ENCODE results near the gene RNH1.

RNH1 gene

DNA sequence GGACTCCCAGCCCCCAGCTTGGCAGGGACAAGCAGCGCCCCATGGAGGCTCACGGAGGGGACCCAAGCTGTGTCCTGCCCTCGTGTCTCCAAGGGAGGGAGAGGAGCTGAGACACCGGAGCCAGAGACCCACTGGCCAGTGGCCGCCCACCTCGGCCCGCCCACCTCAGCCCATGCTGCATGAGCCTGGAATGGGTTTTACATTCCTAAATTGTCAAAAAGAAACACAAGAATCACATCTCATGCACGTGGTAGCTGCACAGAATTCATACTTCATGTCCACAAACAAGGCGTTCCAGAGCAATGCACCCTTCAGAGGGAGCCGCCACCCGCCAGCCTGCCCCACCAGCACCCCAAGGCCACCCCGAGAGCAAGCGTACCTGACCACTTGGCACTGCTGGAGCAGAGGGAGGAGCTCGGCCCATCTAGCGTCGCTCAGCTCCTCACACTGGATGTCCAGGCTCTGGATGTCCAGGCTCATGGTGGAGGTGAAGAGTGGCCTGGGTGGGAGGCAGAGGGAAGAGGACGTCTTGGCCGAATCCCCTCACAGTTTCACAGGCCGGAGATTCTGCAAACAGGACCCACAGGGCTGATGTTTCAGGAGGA is 5.3 kb downstream of the RNH1 start:
- peaks cover 41% of the 10 kb centered on the region for H3K79me2 ChIP-seq (ENCODE audit: control insufficient read depth, low read length)
- peaks cover 23% of the 10 kb centered on the region for H3K4me1 ChIP-seq (ENCODE audit: control insufficient read depth, low read length)
- peaks cover 57% of the 10 kb centered on the region for H3K36me3 ChIP-seq (ENCODE audit: control insufficient read depth, low read length)
- H3K27ac ChIP-seq (ENCODE audit: low read depth, low read length), result no peak overlapping the region
- no peak overlapping the region for H3K4me2 ChIP-seq (ENCODE audit: low read length)
- TF ChIP-seq EZH2phosphoT487 (IDR thresholded peaks at IDR 0.05; ENCODE audit: borderline replicate concordance, low read length) (no peak), CTCF (IDR thresholded peaks at IDR 0.05; ENCODE audit: low read depth, low read length, poor library complexity, severe bottlenecking) (no peak)
- H4K20me1 ChIP-seq (ENCODE audit: control insufficient read depth, insufficient read depth, low read depth, low read length), result no peaks in the 10 kb centered on the region
- H3F3A ChIP-seq (ENCODE audit: control insufficient read depth, insufficient read depth), result peaks cover 3% of the 10 kb centered on the region; the same call in 1 of the 2 replicates
- H3K9me3 ChIP-seq (ENCODE audit: control insufficient read depth, insufficient read depth, low read length), result no peaks in the 10 kb centered on the region
- no peaks in the 10 kb centered on the region for H3K27me3 ChIP-seq (ENCODE audit: control insufficient read depth, low read length)
- no peaks in the 10 kb centered on the region for H3K9me2 ChIP-seq (replicated peaks; ENCODE audit: control insufficient read depth, low read length)
- H3K4me3 ChIP-seq (ENCODE audit: low read length), result no peak overlapping the region

GRCh38 chr11:501001-501682 is 5.9 kb downstream of the RNH1 start:
- Histone ChIP-seq H3K79me2 (ENCODE audit: control insufficient read depth, low read length) (peaks cover 37% of the 10 kb centered on the region), H3K9me2 (replicated peaks; ENCODE audit: control insufficient read depth, low read length) (no peaks in the 10 kb centered on the region), H3K36me3 (ENCODE audit: control insufficient read depth, low read length) (peaks cover 55% of the 10 kb centered on the region), H3F3A (ENCODE audit: control insufficient read depth, insufficient read depth) (peaks cover 3% of the 10 kb centered on the region; the same call in 1 of the 2 replicates), H3K9me3 (ENCODE audit: control insufficient read depth, insufficient read depth, low read length) (no peaks in the 10 kb centered on the region), H3K27ac (ENCODE audit: low read depth, low read length) (no peak overlapping the region), H3K4me2 (ENCODE audit: low read length) (no peak overlapping the region), H3K4me1 (ENCODE audit: control insufficient read depth, low read length) (peaks cover 23% of the 10 kb centered on the region), H4K20me1 (ENCODE audit: control insufficient read depth, insufficient read depth, low read depth, low read length) (no peaks in the 10 kb centered on the region), H3K4me3 (ENCODE audit: low read length) (no peak overlapping the region), H3K27me3 (ENCODE audit: control insufficient read depth, low read length) (no peaks in the 10 kb centered on the region)
- TF ChIP-seq CTCF (IDR thresholded peaks at IDR 0.05; ENCODE audit: low read depth, low read length, poor library complexity, severe bottlenecking) (no peak), EZH2phosphoT487 (IDR thresholded peaks at IDR 0.05; ENCODE audit: borderline replicate concordance, low read length) (no peak)

GRCh38 chr11:499201-500076 is 7.6 kb downstream of the RNH1 start:
- no peak for TF ChIP-seq CTCF (IDR thresholded peaks at IDR 0.05; ENCODE audit: low read depth, low read length, poor library complexity, severe bottlenecking)
- TF ChIP-seq EZH2phosphoT487 (IDR thresholded peaks at IDR 0.05; ENCODE audit: borderline replicate concordance, low read length), result no peak
- no peaks in the 10 kb centered on the region for H3K9me2 ChIP-seq (replicated peaks; ENCODE audit: control insufficient read depth, low read length)
- H3K27me3 ChIP-seq (ENCODE audit: control insufficient read depth, low read length), result no peaks in the 10 kb centered on the region
- H3K4me2 ChIP-seq (ENCODE audit: low read length), result no peak overlapping the region
- peaks cover 20% of the 10 kb centered on the region for H3K79me2 ChIP-seq (ENCODE audit: control insufficient read depth, low read length)
- no peak overlapping the region for H3K27ac ChIP-seq (ENCODE audit: low read depth, low read length)
- peaks cover 49% of the 10 kb centered on the region for H3K36me3 ChIP-seq (ENCODE audit: control insufficient read depth, low read length)
- H3K4me1 ChIP-seq (ENCODE audit: control insufficient read depth, low read length), result peaks cover 7% of the 10 kb centered on the region
- no peaks in the 10 kb centered on the region for H4K20me1 ChIP-seq (ENCODE audit: control insufficient read depth, insufficient read depth, low read depth, low read length)
- no peak overlapping the region for H3K4me3 ChIP-seq (ENCODE audit: low read length)
- no peaks in the 10 kb centered on the region for H3K9me3 ChIP-seq (ENCODE audit: control insufficient read depth, insufficient read depth, low read length)
- H3F3A ChIP-seq (ENCODE audit: control insufficient read depth, insufficient read depth), result no peaks in the 10 kb centered on the region
